ENCODE results near the gene SLCO2B1.

GRCh38 chr11:75140269-75141138, 10.4 kb upstream of the SLCO2B1 start:
- TF ChIP-seq GATA2 (IDR thresholded peaks at IDR 0.05; ENCODE audit: low read depth, low read length) = no peak
- TF ChIP-seq GATA3 (IDR thresholded peaks at IDR 0.05; ENCODE audit: low read depth, low read length) = no peak
